SU-DHL-6 (cell line): ENCODE data around the gene TTBK1.

Experiments used
- CTCF ChIP-seq: fragments of 200-600 bp; sonication (generic); IDR thresholded peaks from one replicate; pipeline ENCODE4 v1.5.1; 2017; ENCODE audit warnings: antibody characterized with exemption, mild to moderate bottlenecking, low read length, moderate library complexity; ENCODE audit not compliant: insufficient read depth, poor library complexity, severe bottlenecking
- EZH2phosphoT487 ChIP-seq: fragments of 200-600 bp; sonication (generic), shearing (Covaris generic); conservative IDR thresholded peaks from 2 replicates; pipeline ENCODE4 v1.6.1; 2018; ENCODE audit warnings: mild to moderate bottlenecking, antibody characterized with exemption, low read length, moderate library complexity, mixed read lengths

- no peak for TF ChIP-seq CTCF
- no peak for TF ChIP-seq EZH2phosphoT487
These were observed 24.5 kb downstream of the TTBK1 start for GRCh38 chr6:43267619-43268354.
